AG20443 (cell line): ENCODE data around the gene SMOC2.

Experiments used
- DNase-seq: peaks from one replicate; pipeline ENCODE4 v3.0.0; 2012; ENCODE audit warnings: low spot score, mixed read lengths

The SMOC2 gene

GRCh38 chr6:168440520-168441433 is at the start of gene SMOC2:
Gene SMOC2, plus strand, starts transcription at chr6:168441184. Its CDS starts 187 bp downstream, at chr6:168441371.
- DNase-seq = no peak

GRCh38 chr6:168393126-168393870 is 47.7 kb upstream of the SMOC2 start:
- DNase-seq = no peak

- DNase-seq = no peak
Observed at GRCh38 chr6:168394606-168395005, 46.4 kb upstream of the SMOC2 start.

GRCh38 chr6:168395983-168396382 is 45.0 kb upstream of the SMOC2 start:
- DNase-seq = no peak

GRCh38 chr6:168396561-168396960 is 44.4 kb upstream of the SMOC2 start:
- no peak for DNase-seq

- no peak for DNase-seq
Observed at GRCh38 chr6:168397012-168397411, 44.0 kb upstream of the SMOC2 start.

GRCh38 chr6:168400037-168400436 is 40.9 kb upstream of the SMOC2 start:
- DNase-seq = no peak

GRCh38 chr6:168403370-168404005 is 37.5 kb upstream of the SMOC2 start:
- DNase-seq = no peak

- DNase-seq = no peak
Observed at GRCh38 chr6:168404560-168404959, 36.4 kb upstream of the SMOC2 start.

GRCh38 chr6:168407842-168408241 is 33.1 kb upstream of the SMOC2 start:
- DNase-seq = no peak

- no peak for DNase-seq
Observed at GRCh38 chr6:168408504-168409136, 32.4 kb upstream of the SMOC2 start.

- DNase-seq = no peak
Observed at GRCh38 chr6:168410035-168410434, 30.9 kb upstream of the SMOC2 start.

GRCh38 chr6:168410554-168411011 is 30.4 kb upstream of the SMOC2 start:
- no peak for DNase-seq

- no peak for DNase-seq
Observed at GRCh38 chr6:168411130-168411529, 29.9 kb upstream of the SMOC2 start.

- DNase-seq = no peak
Observed at GRCh38 chr6:168411793-168412192, 29.2 kb upstream of the SMOC2 start.

- no peak for DNase-seq
Observed at GRCh38 chr6:168412456-168412855, 28.5 kb upstream of the SMOC2 start.

- DNase-seq = no peak
Observed at GRCh38 chr6:168413018-168413720, 27.8 kb upstream of the SMOC2 start.

GRCh38 chr6:168413856-168414255 is 27.1 kb upstream of the SMOC2 start:
- no peak for DNase-seq

GRCh38 chr6:168414336-168415097 is 26.5 kb upstream of the SMOC2 start:
- DNase-seq = no peak

- no peak for DNase-seq
Observed at GRCh38 chr6:168415098-168415992, 25.6 kb upstream of the SMOC2 start.
